Measurements from ENCODE around the gene OR2A42.
"Not testable (repeated sequence)": the region's sequence is repeated elsewhere in the genome, so short reads cannot be mapped to it uniquely, and the experiment has no call there.

DNA sequence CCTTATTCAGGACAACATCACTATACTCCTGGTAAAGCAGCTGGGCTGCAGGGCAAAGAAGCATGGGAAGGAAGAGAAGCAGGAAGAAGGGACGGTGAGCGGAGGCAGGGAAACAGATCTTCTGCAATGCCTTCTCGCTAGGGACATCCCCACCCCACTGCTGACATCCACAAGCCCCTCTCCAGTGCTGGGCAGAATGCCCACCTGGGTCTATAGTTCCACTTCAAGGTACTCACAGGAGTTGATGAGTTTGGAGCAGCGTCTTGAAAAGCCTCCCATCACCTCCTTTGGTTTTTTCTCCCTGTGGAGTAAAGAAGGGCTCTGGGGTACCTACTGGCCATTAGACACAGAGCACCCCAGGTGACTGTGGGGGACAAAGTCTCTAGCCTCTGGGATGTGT, 43.1 kb upstream of the OR2A42 start:
- TF ChIP-seq, protein P1, sequence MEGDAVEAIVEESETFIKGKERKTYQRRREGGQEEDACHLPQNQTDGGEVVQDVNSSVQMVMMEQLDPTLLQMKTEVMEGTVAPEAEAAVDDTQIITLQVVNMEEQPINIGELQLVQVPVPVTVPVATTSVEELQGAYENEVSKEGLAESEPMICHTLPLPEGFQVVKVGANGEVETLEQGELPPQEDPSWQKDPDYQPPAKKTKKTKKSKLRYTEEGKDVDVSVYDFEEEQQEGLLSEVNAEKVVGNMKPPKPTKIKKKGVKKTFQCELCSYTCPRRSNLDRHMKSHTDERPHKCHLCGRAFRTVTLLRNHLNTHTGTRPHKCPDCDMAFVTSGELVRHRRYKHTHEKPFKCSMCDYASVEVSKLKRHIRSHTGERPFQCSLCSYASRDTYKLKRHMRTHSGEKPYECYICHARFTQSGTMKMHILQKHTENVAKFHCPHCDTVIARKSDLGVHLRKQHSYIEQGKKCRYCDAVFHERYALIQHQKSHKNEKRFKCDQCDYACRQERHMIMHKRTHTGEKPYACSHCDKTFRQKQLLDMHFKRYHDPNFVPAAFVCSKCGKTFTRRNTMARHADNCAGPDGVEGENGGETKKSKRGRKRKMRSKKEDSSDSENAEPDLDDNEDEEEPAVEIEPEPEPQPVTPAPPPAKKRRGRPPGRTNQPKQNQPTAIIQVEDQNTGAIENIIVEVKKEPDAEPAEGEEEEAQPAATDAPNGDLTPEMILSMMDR (IDR thresholded peaks at IDR 0.05): not testable (repeated sequence)
- not testable (repeated sequence) for TF ChIP-seq POLR2A (IDR thresholded peaks at IDR 0.05)

Data from uterus (tissue), 2 donors.